Endothelial cell of umbilical vein (primary cell): ENCODE data around the gene PRKG1. TPM values are rescaled to one million over a fixed set of nuclear protein-coding genes. Genes with fewer than 3 reads are reported as not detected.

Experiments
- BruUV-seq: library from RNA; stranded (reverse); fragments of 400-500 nt; replicated peaks from 2 replicates; lab custom pipeline; 2021; lab: Mats Ljungman, UMichigan
- CTCF ChIA-PET: fragments of 300-600, 350-600 bp; sonication (Branson Sonifier 250); formaldehyde crosslinking; loops from one replicate; lab custom pipeline; 2021; ENCODE audit warnings: antibody characterized with exemption, inconsistent platforms; lab: Charles Lee
- POLR2A ChIA-PET: fragments of 300-600, 350-600 bp; sonication (Branson Sonifier 250); formaldehyde crosslinking; loops from one replicate; lab custom pipeline; 2021; ENCODE audit warnings: antibody characterized with exemption, inconsistent platforms; lab: Charles Lee
- DNase-seq: peaks from one replicate; pipeline ENCODE4 v3.0.0-alpha.2; 2011; ENCODE audit warnings: low read depth, low spot score
- FAIRE-seq: peaks from 2 replicates; lab custom pipeline; 2011; peaks lifted over from hg19 to GRCh38; lab: Jason Lieb, UNC
- H2AFZ ChIP-seq: 2 replicates; pipeline ENCODE4 v1.6.0; 2012; ENCODE audit warnings: low read depth, low read length, control low read depth, inconsistent platforms
- H3K27ac ChIP-seq: 2 replicates; pipeline ENCODE4 v1.5.1; 2011; ENCODE audit warnings: low read depth, mild to moderate bottlenecking, control low read depth, low read length, moderate library complexity; ENCODE audit not compliant: insufficient read depth
- H3K27me3 ChIP-seq, 2 experiments: 2 replicates each; pipeline versions ENCODE4 v1.6.0 to v1.6.1; 2011; ENCODE audit warnings: low read length in 2 of 2, mixed read lengths in 1 of 2; ENCODE audit not compliant: control insufficient read depth in 2 of 2, insufficient read depth in 2 of 2
- H3K36me3 ChIP-seq, 2 experiments: 2 replicates in 1 of 2; 3 replicates in 1 of 2; pipeline ENCODE4 v1.5.1; 2011; ENCODE audit warnings: low read length in 2 of 2, mild to moderate bottlenecking in 1 of 2, moderate library complexity in 1 of 2; ENCODE audit not compliant: control insufficient read depth in 2 of 2, insufficient read depth in 2 of 2; ENCODE audit errors: extremely low read depth in 1 of 2
- H3K4me1 ChIP-seq: 3 replicates; pipeline ENCODE4 v1.5.1; 2011; ENCODE audit warnings: mild to moderate bottlenecking, low read length; ENCODE audit not compliant: control insufficient read depth, insufficient read depth; ENCODE audit errors: extremely low read depth
- H3K4me2 ChIP-seq: 2 replicates; pipeline ENCODE4 v1.6.1; 2011; ENCODE audit warnings: low read length, control low read depth, mixed read lengths; ENCODE audit not compliant: insufficient read depth
- H3K4me3 ChIP-seq, 3 experiments: fragments of 200-600 bp in 1 of 3; sonication (generic), shearing (Covaris generic) in 1 of 3; replicated peaks in 1 of 3; 2 replicates each; pipeline ENCODE4 v1.5.1; 2011 to 2016; ENCODE audit warnings: control low read depth in 3 of 3, low read length in 3 of 3, mild to moderate bottlenecking in 2 of 3, inconsistent platforms in 1 of 3, low read depth in 1 of 3, moderate library complexity in 1 of 3; ENCODE audit not compliant: insufficient read depth in 1 of 3
- H3K79me2 ChIP-seq: 2 replicates; pipeline ENCODE4 v1.6.0; 2012; ENCODE audit warnings: low read length, inconsistent platforms; ENCODE audit not compliant: control insufficient read depth, insufficient read depth
- H3K9ac ChIP-seq: replicated peaks from 2 replicates; pipeline ENCODE3; 2011; ENCODE audit warnings: low read length, control low read depth; ENCODE audit not compliant: insufficient read depth; ENCODE audit errors: extremely low read depth
- H3K9me1 ChIP-seq: replicated peaks from 3 replicates; pipeline ENCODE4 v1.6.0; 2011; ENCODE audit warnings: mild to moderate bottlenecking, low read length; ENCODE audit not compliant: control insufficient read depth, insufficient read depth; ENCODE audit errors: extremely low read depth
- H3K9me3 ChIP-seq: replicated peaks from 2 replicates; pipeline ENCODE4 v1.5.1; 2012; ENCODE audit warnings: low read length, inconsistent platforms; ENCODE audit not compliant: control insufficient read depth, insufficient read depth
- H4K20me1 ChIP-seq: replicated peaks from 2 replicates; pipeline ENCODE3; 2011; ENCODE audit warnings: mild to moderate bottlenecking, low read length; ENCODE audit not compliant: control insufficient read depth, insufficient read depth; ENCODE audit errors: extremely low read depth
- EZH2 ChIP-seq: IDR thresholded peaks from 2 replicates; pipeline ENCODE4 v1.6.1; 2012; ENCODE audit warnings: borderline replicate concordance, low read depth, mild to moderate bottlenecking, moderate library complexity, low read length, inconsistent platforms; ENCODE audit not compliant: severe bottlenecking
- FOS ChIP-seq: IDR thresholded peaks from 2 replicates; pipeline ENCODE4 v1.6.1; 2011; ENCODE audit warnings: mild to moderate bottlenecking, low read length, moderate library complexity, borderline replicate concordance; ENCODE audit not compliant: insufficient read depth
- GATA2 ChIP-seq: IDR thresholded peaks from 2 replicates; pipeline ENCODE4 v1.7.0; 2011; ENCODE audit warnings: low read depth, mild to moderate bottlenecking, moderate library complexity, mixed read lengths, low read length; ENCODE audit not compliant: insufficient read length, insufficient read depth
- JUN ChIP-seq: IDR thresholded peaks from 2 replicates; pipeline ENCODE4 v1.6.1; 2011; ENCODE audit warnings: borderline replicate concordance, low read depth; ENCODE audit not compliant: insufficient read length, insufficient read depth
- MYC ChIP-seq: IDR thresholded peaks from one replicate; pipeline ENCODE4 v1.6.1; 2011; ENCODE audit warnings: mild to moderate bottlenecking, low read depth, low read length
- POLR2A ChIP-seq: IDR thresholded peaks from 2 replicates; pipeline ENCODE4 v1.6.1; 2012; ENCODE audit warnings: low read depth, mild to moderate bottlenecking, control low read depth, low read length
- POLR2AphosphoS5 ChIP-seq: IDR thresholded peaks from 2 replicates; pipeline ENCODE4 v1.6.1; 2012; ENCODE audit warnings: low read depth, mild to moderate bottlenecking, control low read depth, low read length, moderate library complexity; ENCODE audit not compliant: insufficient read depth
- dilution Hi-C: fragments of 300-500 bp; cut with MboI; formaldehyde crosslinking; loops from one replicate; pipeline ENCODE4 v1.15.0; 2019; ENCODE audit warnings: low sequenced_read_pairs; ENCODE audit not compliant: extremely low pct_ligation_motif_present
- intact Hi-C: fragments of 100-400 bp; cut with micrococcal nuclease; formaldehyde crosslinking; loops from one replicate; pipeline ENCODE4 v1.10.0; 2022
- polyA plus RNA-seq, 4 experiments: library from polyadenylated mRNA; depleted of rRNA in 3 of 4; stranded (reverse) in 3 of 4; unstranded in 1 of 4; fragments of >200 nt; gene quantifications; 2 replicates each; pipeline versions ENCODE4 v1.2.1 to v1.2.3, GENCODE V29; 2011 to 2012; ENCODE audit warnings: missing spikeins in 1 of 4
- total RNA-seq: library from RNA; stranded (reverse); gene quantifications from 2 replicates; pipeline ENCODE4 v1.2.3, GENCODE V29; 2021
- TF ChIP-seq, protein P1 (sequence below), 2 donors: IDR thresholded peaks; 1 replicate in 1 of 2; 2 replicates in 1 of 2; pipeline ENCODE4 v1.5.1; 2011; ENCODE audit warnings: low read length in 2 of 2, mild to moderate bottlenecking in 2 of 2, moderate library complexity in 2 of 2, control low read depth in 1 of 2, inconsistent platforms in 1 of 2, low read depth in 1 of 2; ENCODE audit not compliant: insufficient read depth in 1 of 2; ENCODE audit errors: extremely low read depth in 1 of 2
- TF ChIP-seq, protein P2 (sequence below): IDR thresholded peaks from 2 replicates; pipeline ENCODE4 v1.6.1; 2011; ENCODE audit not compliant: insufficient read depth, insufficient read length

The PRKG1 gene
- total and polyA plus RNA-seq, 2 donors (not counting 3 experiments of a cell fraction or from before 2014, with no cell fraction given) = 0.01 to 0.18 TPM

DNA sequence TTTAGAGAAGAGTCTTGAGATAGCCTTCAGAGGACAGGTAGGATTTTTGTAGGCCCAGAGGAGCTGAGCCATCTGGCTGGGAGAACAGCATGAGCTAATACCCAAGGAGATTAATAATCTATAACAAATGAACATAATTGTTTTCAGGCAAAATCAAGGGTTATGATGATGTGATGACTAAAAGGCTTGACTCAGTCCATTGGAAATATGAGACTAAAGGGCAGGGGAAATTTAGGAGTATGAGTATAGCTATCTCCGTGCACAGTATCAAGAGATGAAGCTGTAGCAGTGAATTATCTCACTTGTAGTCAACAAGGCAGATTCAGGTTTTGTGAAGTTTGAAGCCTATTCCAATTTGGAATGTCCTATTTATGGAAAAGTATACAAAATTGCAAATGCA lies 585.1 kb downstream of the PRKG1 start:
- POLR2A ChIA-PET = no interaction called here

More for the DNA sequence above, 585.1 kb downstream of the PRKG1 start:
- dilution Hi-C loops (no loop called here), intact Hi-C loops (no loop called here)
- no peaks in the 10 kb centered on the region for H3K9me1 ChIP-seq
- FAIRE-seq = no peak
- no peaks in the 10 kb centered on the region for H4K20me1 ChIP-seq
- H2AFZ ChIP-seq = no peak overlapping the region
- BruUV-seq = no TSS peak
- H3K27me3 ChIP-seq = no peaks in the 10 kb centered on the region
- TF ChIP-seq POLR2AphosphoS5 = no peak
- no peak for TF ChIP-seq GATA2
- TF ChIP-seq MYC = no peak
- TF ChIP-seq JUN = no peak
- TF ChIP-seq, protein P1, sequence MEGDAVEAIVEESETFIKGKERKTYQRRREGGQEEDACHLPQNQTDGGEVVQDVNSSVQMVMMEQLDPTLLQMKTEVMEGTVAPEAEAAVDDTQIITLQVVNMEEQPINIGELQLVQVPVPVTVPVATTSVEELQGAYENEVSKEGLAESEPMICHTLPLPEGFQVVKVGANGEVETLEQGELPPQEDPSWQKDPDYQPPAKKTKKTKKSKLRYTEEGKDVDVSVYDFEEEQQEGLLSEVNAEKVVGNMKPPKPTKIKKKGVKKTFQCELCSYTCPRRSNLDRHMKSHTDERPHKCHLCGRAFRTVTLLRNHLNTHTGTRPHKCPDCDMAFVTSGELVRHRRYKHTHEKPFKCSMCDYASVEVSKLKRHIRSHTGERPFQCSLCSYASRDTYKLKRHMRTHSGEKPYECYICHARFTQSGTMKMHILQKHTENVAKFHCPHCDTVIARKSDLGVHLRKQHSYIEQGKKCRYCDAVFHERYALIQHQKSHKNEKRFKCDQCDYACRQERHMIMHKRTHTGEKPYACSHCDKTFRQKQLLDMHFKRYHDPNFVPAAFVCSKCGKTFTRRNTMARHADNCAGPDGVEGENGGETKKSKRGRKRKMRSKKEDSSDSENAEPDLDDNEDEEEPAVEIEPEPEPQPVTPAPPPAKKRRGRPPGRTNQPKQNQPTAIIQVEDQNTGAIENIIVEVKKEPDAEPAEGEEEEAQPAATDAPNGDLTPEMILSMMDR (IDR thresholded peaks at IDR 0.05; ENCODE audit: extremely low read depth in 1 of 2, insufficient read depth in 1 of 2, low read depth in 1 of 2, low read length in 2 of 2) = no peak
- TF ChIP-seq POLR2A = no peak
- no peak for TF ChIP-seq EZH2
- no peak for TF ChIP-seq FOS
- TF ChIP-seq, protein P2, sequence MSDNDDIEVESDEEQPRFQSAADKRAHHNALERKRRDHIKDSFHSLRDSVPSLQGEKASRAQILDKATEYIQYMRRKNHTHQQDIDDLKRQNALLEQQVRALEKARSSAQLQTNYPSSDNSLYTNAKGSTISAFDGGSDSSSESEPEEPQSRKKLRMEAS = no peak
- no peak overlapping the region for H3K4me2 ChIP-seq
- H3K36me3 ChIP-seq = no peaks in the 10 kb centered on the region
- no peak overlapping the region for H3K9ac ChIP-seq
- H3K27ac ChIP-seq = no peak overlapping the region
- no peaks in the 10 kb centered on the region for H3K4me1 ChIP-seq
- H3K9me3 ChIP-seq = no peaks in the 10 kb centered on the region
- H3K79me2 ChIP-seq = no peaks in the 10 kb centered on the region
- no peak overlapping the region for H3K4me3 ChIP-seq
- DNase-seq = no peak
- CTCF ChIA-PET = interaction anchor here (1.1 to 1.9 kb wide), 2 partner anchors 10 to 270 kb away, joined by 5 to 6 read pairs; no protein-coding TSS in a partner anchor
